ENCODE measurements around the gene ERBIN. TPM values are rescaled to one million over a fixed set of nuclear protein-coding genes. Genes with fewer than 3 reads are reported as not detected.

The ERBIN gene
- polyA plus RNA-seq, 2 of the 4 experiments (the other 2 are of a cell fraction), result 24.3 to 57.7 TPM

DNA sequence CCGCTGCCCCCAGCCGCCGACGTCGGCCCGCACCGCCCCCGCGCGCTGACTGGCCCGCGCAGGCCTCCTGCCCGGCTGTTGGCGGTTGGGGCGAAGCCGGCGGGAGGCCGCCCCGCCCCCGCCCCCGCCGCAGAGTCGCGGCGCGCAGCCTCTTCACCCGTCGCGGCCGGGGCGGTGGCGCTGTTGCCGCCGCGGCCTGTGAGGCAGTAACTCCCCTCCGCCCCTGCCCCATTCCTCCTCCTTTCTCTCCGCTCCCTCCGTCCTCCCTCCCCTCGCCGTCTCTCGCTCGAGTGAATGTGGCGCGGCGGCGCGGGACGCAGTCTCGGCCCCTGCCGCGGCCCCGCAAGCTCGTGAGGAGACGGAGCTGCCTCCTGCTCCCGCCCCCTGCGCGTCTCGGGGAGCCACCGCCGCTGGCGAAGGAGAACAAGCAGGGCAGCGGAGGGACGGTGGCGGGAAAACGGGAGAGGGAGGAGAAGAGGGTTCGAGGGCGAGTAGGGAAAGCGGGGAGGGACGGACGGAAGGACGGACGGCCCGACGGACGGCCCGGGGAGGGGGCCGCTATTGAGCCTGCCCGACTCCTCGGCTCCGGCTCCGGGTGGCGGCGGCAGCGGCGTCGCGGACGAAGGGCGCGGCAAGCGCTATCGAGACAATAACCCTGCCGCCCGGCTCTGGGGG, 637 bp upstream of the ERBIN start (continued):
- TF ChIP-seq, protein P1, sequence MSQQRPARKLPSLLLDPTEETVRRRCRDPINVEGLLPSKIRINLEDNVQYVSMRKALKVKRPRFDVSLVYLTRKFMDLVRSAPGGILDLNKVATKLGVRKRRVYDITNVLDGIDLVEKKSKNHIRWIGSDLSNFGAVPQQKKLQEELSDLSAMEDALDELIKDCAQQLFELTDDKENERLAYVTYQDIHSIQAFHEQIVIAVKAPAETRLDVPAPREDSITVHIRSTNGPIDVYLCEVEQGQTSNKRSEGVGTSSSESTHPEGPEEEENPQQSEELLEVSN (IDR thresholded peaks at IDR 0.05; ENCODE audit: borderline replicate concordance, low read depth), result peak; percentile 72
- TF ChIP-seq CBX8 (IDR thresholded peaks at IDR 0.05), result no peak
- peak in 1 of 2 experiments; percentile 21; a peak in 1 of 5 replicates for TF ChIP-seq RAD21 (conservative IDR thresholded peaks at IDR 0.05 in 1 of 2, IDR thresholded peaks at IDR 0.05 in 1 of 2)
- TF ChIP-seq TFCP2L1 (CRISPR knock-in tag; IDR thresholded peaks at IDR 0.05), result 0 out of 2 replicates have a peak, but pooled peaks have one; percentile 76
- TF ChIP-seq, protein P2, sequence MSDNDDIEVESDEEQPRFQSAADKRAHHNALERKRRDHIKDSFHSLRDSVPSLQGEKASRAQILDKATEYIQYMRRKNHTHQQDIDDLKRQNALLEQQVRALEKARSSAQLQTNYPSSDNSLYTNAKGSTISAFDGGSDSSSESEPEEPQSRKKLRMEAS (IDR thresholded peaks at IDR 0.05), result no peak; the same call in 1 of the 2 replicates
- TF ChIP-seq, protein P3, sequence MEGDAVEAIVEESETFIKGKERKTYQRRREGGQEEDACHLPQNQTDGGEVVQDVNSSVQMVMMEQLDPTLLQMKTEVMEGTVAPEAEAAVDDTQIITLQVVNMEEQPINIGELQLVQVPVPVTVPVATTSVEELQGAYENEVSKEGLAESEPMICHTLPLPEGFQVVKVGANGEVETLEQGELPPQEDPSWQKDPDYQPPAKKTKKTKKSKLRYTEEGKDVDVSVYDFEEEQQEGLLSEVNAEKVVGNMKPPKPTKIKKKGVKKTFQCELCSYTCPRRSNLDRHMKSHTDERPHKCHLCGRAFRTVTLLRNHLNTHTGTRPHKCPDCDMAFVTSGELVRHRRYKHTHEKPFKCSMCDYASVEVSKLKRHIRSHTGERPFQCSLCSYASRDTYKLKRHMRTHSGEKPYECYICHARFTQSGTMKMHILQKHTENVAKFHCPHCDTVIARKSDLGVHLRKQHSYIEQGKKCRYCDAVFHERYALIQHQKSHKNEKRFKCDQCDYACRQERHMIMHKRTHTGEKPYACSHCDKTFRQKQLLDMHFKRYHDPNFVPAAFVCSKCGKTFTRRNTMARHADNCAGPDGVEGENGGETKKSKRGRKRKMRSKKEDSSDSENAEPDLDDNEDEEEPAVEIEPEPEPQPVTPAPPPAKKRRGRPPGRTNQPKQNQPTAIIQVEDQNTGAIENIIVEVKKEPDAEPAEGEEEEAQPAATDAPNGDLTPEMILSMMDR (IDR thresholded peaks at IDR 0.05), result peak; percentile 56
- peak; percentile 76; the same call in 1 of the 2 replicates for TF ChIP-seq PHF8 (IDR thresholded peaks at IDR 0.05; ENCODE audit: borderline replicate concordance, low read depth)
- no peak for TF ChIP-seq EHMT2 (IDR thresholded peaks at IDR 0.05; ENCODE audit: low read depth)
- TF ChIP-seq GATA3 (IDR thresholded peaks at IDR 0.05; ENCODE audit: borderline replicate concordance), result 0 out of 2 replicates have a peak, but pooled peaks have one; percentile 23
- no peak for TF ChIP-seq MAFK (IDR thresholded peaks at IDR 0.05; ENCODE audit: partially characterized antibody)
- no peak for TF ChIP-seq ZFP36 (IDR thresholded peaks at IDR 0.05; ENCODE audit: borderline replicate concordance, partially characterized antibody)
- TF ChIP-seq MAZ (IDR thresholded peaks at IDR 0.05; ENCODE audit: borderline replicate concordance, low read depth, low read length), result peak; percentile 82; the same call in 1 of the 2 replicates
- TF ChIP-seq POLR2A (IDR thresholded peaks at IDR 0.05; ENCODE audit: low read length), result peak; percentile 90
- no peak for TF ChIP-seq HEYL (CRISPR knock-in tag; IDR thresholded peaks at IDR 0.05)

DNA sequence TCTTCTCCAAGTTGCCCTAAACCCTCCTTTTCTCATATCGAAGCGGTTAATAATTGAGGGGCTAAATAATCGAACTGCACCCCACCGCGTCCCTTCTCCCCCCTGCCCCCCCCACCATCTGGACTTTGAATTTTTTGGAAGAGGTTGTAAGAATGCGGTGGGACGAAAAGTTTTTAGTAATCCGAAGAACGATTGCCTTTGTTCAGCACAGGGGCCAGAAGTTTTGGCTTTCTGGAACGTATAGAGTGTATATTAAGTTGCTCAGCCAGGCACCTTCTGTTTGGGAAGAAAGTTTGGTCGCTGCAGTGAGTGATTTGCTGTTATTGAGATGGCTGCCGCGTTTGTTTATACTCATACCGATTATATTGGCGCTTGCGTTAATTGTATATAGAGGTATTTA, 518 bp downstream of the ERBIN start:
- DNase-seq (ENCODE audit: low read depth in 1 of 2, low spot score in 1 of 2) (no peak), FAIRE-seq (no peak), ATAC-seq (no peak)
- no peaks in the 10 kb centered on the region for H3K9me3 ChIP-seq
- peak overlapping the region; percentile 78 for H3K4me3 ChIP-seq
- H3K27ac ChIP-seq, result peak overlapping the region; percentile 99
- peaks cover 51% of the 10 kb centered on the region for H3K4me1 ChIP-seq
- ChIA-PET CTCF (interaction anchor here (0.6 to 2.2 kb wide), 6 partner anchors 9 to 183 kb away, joined by 3 to 5 read pairs (median 3); no protein-coding TSS in a partner anchor), POLR2A (interaction anchor here (0.7 to 2.7 kb wide), 8 partner anchors 40 to 364 kb away, joined by 3 to 13 read pairs (median 4); partner anchors contain the start of genes NLN, PPWD1, SGTB and SREK1)
- peak overlapping the region; percentile 80 for H3K4me2 ChIP-seq
- WGBS (ENCODE audit: missing lambda C conversion rate), result 0% methylated on average over 16 of the region's 16 CpGs
- TF ChIP-seq HDAC2 (IDR thresholded peaks at IDR 0.05) (no peak), TFCP2L1 (CRISPR knock-in tag; IDR thresholded peaks at IDR 0.05) (no peak), RFX5 (IDR thresholded peaks at IDR 0.05) (no peak), HOXA7 (CRISPR knock-in tag; IDR thresholded peaks at IDR 0.05) (no peak), FOSL2 (IDR thresholded peaks at IDR 0.05) (no peak), FOSL2 (CRISPR knock-in tag; IDR thresholded peaks at IDR 0.05) (no peak), HOXB5 (CRISPR knock-in tag; IDR thresholded peaks at IDR 0.05) (no peak), NFE2L2 (conservative IDR thresholded peaks at IDR 0.05; ENCODE audit: low read length) (no peak), CBX2 (IDR thresholded peaks at IDR 0.05; ENCODE audit: borderline replicate concordance, low read depth) (no peak), ESRRA (IDR thresholded peaks at IDR 0.05; ENCODE audit: borderline replicate concordance, low read length) (no peak), TP53 (CRISPR knock-in tag; IDR thresholded peaks at IDR 0.05) (no peak), ZC3H11A (IDR thresholded peaks at IDR 0.05) (no peak), MAZ (IDR thresholded peaks at IDR 0.05; ENCODE audit: borderline replicate concordance, low read depth, low read length) (no peak), RNF2 (IDR thresholded peaks at IDR 0.05; ENCODE audit: borderline replicate concordance, low read depth) (no peak), HOXB13 (CRISPR knock-in tag; IDR thresholded peaks at IDR 0.05; ENCODE audit: low read depth) (no peak), SMC3 (IDR thresholded peaks at IDR 0.05) (no peak)
- TF ChIP-seq, protein P4, sequence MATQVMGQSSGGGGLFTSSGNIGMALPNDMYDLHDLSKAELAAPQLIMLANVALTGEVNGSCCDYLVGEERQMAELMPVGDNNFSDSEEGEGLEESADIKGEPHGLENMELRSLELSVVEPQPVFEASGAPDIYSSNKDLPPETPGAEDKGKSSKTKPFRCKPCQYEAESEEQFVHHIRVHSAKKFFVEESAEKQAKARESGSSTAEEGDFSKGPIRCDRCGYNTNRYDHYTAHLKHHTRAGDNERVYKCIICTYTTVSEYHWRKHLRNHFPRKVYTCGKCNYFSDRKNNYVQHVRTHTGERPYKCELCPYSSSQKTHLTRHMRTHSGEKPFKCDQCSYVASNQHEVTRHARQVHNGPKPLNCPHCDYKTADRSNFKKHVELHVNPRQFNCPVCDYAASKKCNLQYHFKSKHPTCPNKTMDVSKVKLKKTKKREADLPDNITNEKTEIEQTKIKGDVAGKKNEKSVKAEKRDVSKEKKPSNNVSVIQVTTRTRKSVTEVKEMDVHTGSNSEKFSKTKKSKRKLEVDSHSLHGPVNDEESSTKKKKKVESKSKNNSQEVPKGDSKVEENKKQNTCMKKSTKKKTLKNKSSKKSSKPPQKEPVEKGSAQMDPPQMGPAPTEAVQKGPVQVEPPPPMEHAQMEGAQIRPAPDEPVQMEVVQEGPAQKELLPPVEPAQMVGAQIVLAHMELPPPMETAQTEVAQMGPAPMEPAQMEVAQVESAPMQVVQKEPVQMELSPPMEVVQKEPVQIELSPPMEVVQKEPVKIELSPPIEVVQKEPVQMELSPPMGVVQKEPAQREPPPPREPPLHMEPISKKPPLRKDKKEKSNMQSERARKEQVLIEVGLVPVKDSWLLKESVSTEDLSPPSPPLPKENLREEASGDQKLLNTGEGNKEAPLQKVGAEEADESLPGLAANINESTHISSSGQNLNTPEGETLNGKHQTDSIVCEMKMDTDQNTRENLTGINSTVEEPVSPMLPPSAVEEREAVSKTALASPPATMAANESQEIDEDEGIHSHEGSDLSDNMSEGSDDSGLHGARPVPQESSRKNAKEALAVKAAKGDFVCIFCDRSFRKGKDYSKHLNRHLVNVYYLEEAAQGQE (IDR thresholded peaks at IDR 0.05), result no peak
- TF ChIP-seq, protein P3 (IDR thresholded peaks at IDR 0.05), result no peak

Measured in A549 (cell line).